Trophoblast cell (in vitro differentiated cells and primary cell): ENCODE results near the gene SEMA3F.
"Not testable (repeated sequence)": the region's sequence is repeated elsewhere in the genome, so short reads cannot be mapped to it uniquely, and the experiment has no call there.

Experiments
- DNase-seq, 2 donors: peaks; one replicate each; pipeline ENCODE4 v3.0.0-alpha.2; 2016
- H2AFZ ChIP-seq: 2 replicates; pipeline ENCODE4 v1.6.1; 2013; ENCODE audit warnings: low read length, moderate library complexity, mild to moderate bottlenecking; ENCODE audit not compliant: insufficient read depth, poor library complexity
- H2AK5ac ChIP-seq: 2 replicates; pipeline ENCODE4 v1.6.1; 2013; ENCODE audit warnings: mild to moderate bottlenecking, low read length
- H2BK120ac ChIP-seq: 2 replicates; pipeline ENCODE4 v1.6.1; 2013; ENCODE audit warnings: low read length, mild to moderate bottlenecking, moderate library complexity; ENCODE audit not compliant: insufficient read depth, poor library complexity
- H2BK12ac ChIP-seq: 2 replicates; pipeline ENCODE4 v1.6.1; 2013; ENCODE audit warnings: mild to moderate bottlenecking, low read length, moderate library complexity
- H2BK5ac ChIP-seq: 2 replicates; pipeline ENCODE4 v1.6.1; 2013; ENCODE audit warnings: low read length, low read depth, moderate library complexity, mild to moderate bottlenecking; ENCODE audit not compliant: poor library complexity
- H3K14ac ChIP-seq: 2 replicates; pipeline ENCODE4 v1.6.1; 2013; ENCODE audit warnings: mild to moderate bottlenecking, low read length
- H3K18ac ChIP-seq: 2 replicates; pipeline ENCODE4 v1.6.1; 2013; ENCODE audit warnings: mild to moderate bottlenecking, low read length
- H3K23ac ChIP-seq: 2 replicates; pipeline ENCODE4 v1.6.1; 2013; ENCODE audit warnings: low read length
- H3K27ac ChIP-seq: 2 replicates; pipeline ENCODE4 v1.5.1; 2013; ENCODE audit warnings: low read depth, mild to moderate bottlenecking, inconsistent platforms, low read length, moderate library complexity
- H3K27me3 ChIP-seq: 2 replicates; pipeline ENCODE4 v1.6.1; 2013; ENCODE audit warnings: inconsistent platforms, mild to moderate bottlenecking, low read length, moderate library complexity; ENCODE audit not compliant: insufficient read depth
- H3K36me3 ChIP-seq, 2 experiments: 1 replicate in 1 of 2; 2 replicates in 1 of 2; pipeline ENCODE4 v1.6.1; 2013; ENCODE audit warnings: low read length in 2 of 2, mild to moderate bottlenecking in 2 of 2, moderate library complexity in 1 of 2; ENCODE audit not compliant: insufficient read depth in 2 of 2, control insufficient read depth in 1 of 2
- H3K4ac ChIP-seq: 2 replicates; pipeline ENCODE4 v1.6.1; 2013; ENCODE audit warnings: low read depth, mild to moderate bottlenecking, low read length, moderate library complexity
- H3K4me1 ChIP-seq, 2 experiments: 1 replicate in 1 of 2; 2 replicates in 1 of 2; pipeline ENCODE4 v1.6.1; 2013; ENCODE audit warnings: low read length in 2 of 2, mild to moderate bottlenecking in 2 of 2, moderate library complexity in 1 of 2; ENCODE audit not compliant: insufficient read depth in 2 of 2, control insufficient read depth in 1 of 2
- H3K4me2 ChIP-seq: 2 replicates; pipeline ENCODE4 v1.6.1; 2013; ENCODE audit warnings: inconsistent platforms, mild to moderate bottlenecking, low read length, moderate library complexity
- H3K4me3 ChIP-seq: 2 replicates; pipeline ENCODE4 v1.5.1; 2013; ENCODE audit warnings: mild to moderate bottlenecking, low read depth, low read length, inconsistent platforms
- H3K79me1 ChIP-seq: one replicate; pipeline ENCODE4 v1.6.1; 2013; ENCODE audit warnings: low read length
- H3K79me2 ChIP-seq: 2 replicates; pipeline ENCODE4 v1.6.1; 2013; ENCODE audit warnings: low read length, mild to moderate bottlenecking; ENCODE audit not compliant: control insufficient read depth, insufficient read depth, poor library complexity
- H3K9ac ChIP-seq: 2 replicates; pipeline ENCODE4 v1.6.1; 2013; ENCODE audit warnings: mild to moderate bottlenecking, low read length
- H3K9me3 ChIP-seq: 2 replicates; pipeline ENCODE4 v1.6.1; 2013; ENCODE audit warnings: low read depth, mild to moderate bottlenecking, control low read depth, inconsistent platforms, low read length; ENCODE audit not compliant: insufficient read depth
- H4K12ac ChIP-seq: 2 replicates; pipeline ENCODE4 v1.6.1; 2013; ENCODE audit warnings: low read depth, mild to moderate bottlenecking, low read length, moderate library complexity
- H4K8ac ChIP-seq: 2 replicates; pipeline ENCODE4 v1.6.1; 2013; ENCODE audit warnings: low read depth, mild to moderate bottlenecking, low read length, moderate library complexity
- H4K91ac ChIP-seq: one replicate; pipeline ENCODE4 v1.6.1; 2013; ENCODE audit warnings: low read depth, mild to moderate bottlenecking, low read length, moderate library complexity
- WGBS: extraction: QIAGEN DNeasy Blood & Tissue Kit; methylation state at CpG from one replicate; pipeline ENCODE4 v1.1.7; 2013; ENCODE audit warnings: missing lambda C conversion rate; ENCODE audit not compliant: insufficient read length, insufficient coverage; ENCODE audit errors: extremely low coverage; 5-methylcytosine and 5-hydroxymethylcytosine counted together

SEMA3F gene

GRCh38 chr3:50210510-50211367 lies 55.6 kb downstream of the SEMA3F start:
- no peak overlapping the region for H2AFZ ChIP-seq
- H2AK5ac ChIP-seq, result no peak overlapping the region
- no peak overlapping the region for H3K14ac ChIP-seq
- no peaks in the 10 kb centered on the region for H3K79me1 ChIP-seq
- WGBS, result no CpG with 5 or more reads among the region's 13 CpGs
- H3K23ac ChIP-seq, result no peak overlapping the region
- H3K18ac ChIP-seq, result no peak overlapping the region
- H2BK5ac ChIP-seq, result no peak overlapping the region
- H3K4me1 ChIP-seq, result peaks cover 2% of the 10 kb centered on the region in 2 experiments
- H4K12ac ChIP-seq, result no peak overlapping the region
- no peak overlapping the region for H3K27ac ChIP-seq
- H2BK12ac ChIP-seq, result no peak overlapping the region
- H3K9ac ChIP-seq, result no peak overlapping the region
- peaks cover 12% of the 10 kb centered on the region for H3K27me3 ChIP-seq
- H4K8ac ChIP-seq, result no peak overlapping the region
- no peaks in the 10 kb centered on the region for H3K9me3 ChIP-seq
- H2BK120ac ChIP-seq, result no peak overlapping the region
- H3K4me2 ChIP-seq, result no peak overlapping the region
- no peak overlapping the region for H4K91ac ChIP-seq
- H3K4ac ChIP-seq, result no peak overlapping the region
- no peak overlapping the region for H3K4me3 ChIP-seq
- DNase-seq, result no peak
- peaks cover 0 to 2% of the 10 kb centered on the region in 2 experiments for H3K36me3 ChIP-seq
- H3K79me2 ChIP-seq, result no peaks in the 10 kb centered on the region

DNA sequence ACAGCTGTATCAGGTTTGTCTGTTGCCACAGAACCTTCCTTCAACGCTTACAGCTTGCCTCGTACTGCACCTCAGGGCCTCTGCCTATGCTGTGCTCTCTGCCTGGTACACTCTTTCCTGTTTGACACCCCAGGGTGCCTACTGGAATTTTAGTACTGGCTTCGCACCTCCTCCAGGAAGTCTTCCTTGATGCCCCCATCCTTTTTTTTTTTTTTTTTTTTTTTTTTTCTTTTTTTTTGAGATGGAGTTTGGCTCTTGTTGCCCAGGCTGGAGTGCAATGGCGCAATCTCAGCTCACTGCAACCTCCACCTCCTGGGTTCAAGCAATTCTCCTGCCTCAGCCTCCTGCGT lies 56.2 kb downstream of the SEMA3F start:
- not testable (repeated sequence) for H3K4me1 ChIP-seq, H3K79me1 ChIP-seq, H2AFZ ChIP-seq, H4K12ac ChIP-seq, H3K9ac ChIP-seq, H3K9me3 ChIP-seq, H2BK12ac ChIP-seq, H2AK5ac ChIP-seq, H4K91ac ChIP-seq, H2BK5ac ChIP-seq, H3K27me3 ChIP-seq, H3K4me3 ChIP-seq, H3K14ac ChIP-seq, DNase-seq, H3K4ac ChIP-seq, H3K4me2 ChIP-seq, H3K36me3 ChIP-seq, H3K79me2 ChIP-seq, H2BK120ac ChIP-seq, H3K18ac ChIP-seq, H3K23ac ChIP-seq, H3K27ac ChIP-seq, H4K8ac ChIP-seq
- WGBS, result no CpG with 5 or more reads among the region's 5 CpGs

DNA sequence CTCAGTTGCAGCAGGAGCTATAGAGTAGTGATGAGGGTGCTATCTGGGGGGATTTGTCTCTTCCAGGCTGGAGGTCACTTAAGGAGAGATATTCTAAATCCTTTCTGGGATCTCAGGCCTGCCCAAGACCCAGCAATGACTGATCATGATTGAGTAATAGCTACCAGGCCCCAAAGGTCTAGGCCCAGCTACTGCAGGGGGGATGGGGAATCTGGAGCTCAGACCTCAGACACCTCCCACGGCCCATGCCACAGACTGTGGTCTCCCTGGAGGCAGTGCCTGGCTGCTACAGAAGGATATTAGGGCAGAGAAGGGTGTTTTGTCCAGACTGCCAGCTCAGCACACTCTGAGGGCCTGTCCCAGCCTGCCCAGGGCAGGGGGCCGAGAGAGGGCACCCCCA lies 56.8 kb downstream of the SEMA3F start:
- Histone ChIP-seq H3K14ac (no peak overlapping the region), H3K4ac (no peak overlapping the region), H3K23ac (no peak overlapping the region), H3K9ac (no peak overlapping the region), H2BK12ac (no peak overlapping the region), H3K27me3 (no peaks in the 10 kb centered on the region), H2BK120ac (no peak overlapping the region), H3K4me2 (no peak overlapping the region), H3K36me3 (peaks cover 0 to 2% of the 10 kb centered on the region in 2 experiments), H2BK5ac (no peak overlapping the region), H3K79me2 (no peaks in the 10 kb centered on the region), H2AFZ (no peak overlapping the region), H3K27ac (no peak overlapping the region), H3K4me1 (peaks cover 2 to 3% of the 10 kb centered on the region in 2 experiments), H2AK5ac (no peak overlapping the region), H4K8ac (no peak overlapping the region), H4K91ac (peak overlapping the region; percentile 34), H3K9me3 (no peaks in the 10 kb centered on the region), H3K79me1 (no peaks in the 10 kb centered on the region), H4K12ac (no peak overlapping the region), H3K4me3 (no peak overlapping the region), H3K18ac (no peak overlapping the region)
- WGBS, result no CpG with 5 or more reads among the region's 2 CpGs
- no peak for DNase-seq

- Histone ChIP-seq H4K91ac (no peak overlapping the region), H4K8ac (no peak overlapping the region), H3K27ac (no peak overlapping the region), H3K18ac (peak overlapping the region; percentile 43), H3K79me1 (no peaks in the 10 kb centered on the region), H2BK120ac (no peak overlapping the region), H3K23ac (no peak overlapping the region), H3K79me2 (no peaks in the 10 kb centered on the region), H2BK12ac (no peak overlapping the region), H4K12ac (no peak overlapping the region), H2BK5ac (no peak overlapping the region), H3K36me3 (peaks cover 0 to 2% of the 10 kb centered on the region in 2 experiments), H3K4me1 (peaks cover 2 to 3% of the 10 kb centered on the region in 2 experiments), H3K9me3 (no peaks in the 10 kb centered on the region), H3K14ac (no peak overlapping the region), H2AFZ (no peak overlapping the region), H3K4ac (no peak overlapping the region), H3K9ac (no peak overlapping the region), H2AK5ac (no peak overlapping the region), H3K27me3 (no peaks in the 10 kb centered on the region), H3K4me2 (no peak overlapping the region), H3K4me3 (no peak overlapping the region)
- DNase-seq, result no peak
- WGBS, result no CpG with 5 or more reads among the region's 4 CpGs
Observed at GRCh38 chr3:50212502-50212901, 57.4 kb downstream of the SEMA3F start.
